SK-N-SH (cell line): ENCODE data around the gene LIMA1. TPM values are rescaled to one million over a fixed set of nuclear protein-coding genes. Genes with fewer than 3 reads are reported as not detected.
A peak's percentile ranks its signal among the peaks of the same experiment; 100 is the strongest.

Experiments
- CTCF ChIA-PET: fragments of 300-600, 350-600 bp; formaldehyde crosslinking; extraction: SDS; loops from one replicate; lab custom pipeline; 2021; lab: Yijun Ruan, JAX
- POLR2A ChIA-PET: fragments of 350-600 bp; sonication (Branson Sonifier 250); formaldehyde crosslinking; extraction: SDS; loops from one replicate; lab custom pipeline; 2020; ENCODE audit warnings: antibody characterized with exemption, inconsistent platforms; lab: Yijun Ruan, JAX
- DNase-seq: peaks from one replicate; pipeline ENCODE4 v3.0.0; 2012
- H2AFZ ChIP-seq: fragments of 200-600 bp; sonication (generic); 2 replicates; pipeline ENCODE4 v1.8.1; 2016; ENCODE audit warnings: antibody characterized with exemption, mild to moderate bottlenecking, low read depth
- H3F3A ChIP-seq: fragments of 200-600 bp; sonication (generic); replicated peaks from 2 replicates; pipeline ENCODE3; 2016; ENCODE audit warnings: antibody characterized with exemption, mild to moderate bottlenecking; ENCODE audit not compliant: insufficient read depth
- H3K27ac ChIP-seq, 2 experiments: fragments of 200-500 bp in 1 of 2; fragments of 200-600 bp in 1 of 2; sonication (Bioruptor generic) in 1 of 2; sonication (generic), shearing (Covaris generic) in 1 of 2; 2 replicates each; pipeline versions ENCODE4 v1.5.1 to v1.6.1; 2014 to 2016; ENCODE audit warnings: low read depth in 2 of 2, inconsistent platforms in 1 of 2, low read length in 1 of 2, mild to moderate bottlenecking in 1 of 2, mixed read lengths in 1 of 2
- H3K27me3 ChIP-seq: fragments of 200-600 bp; sonication (generic), shearing (Covaris generic); 2 replicates; pipeline ENCODE4 v1.6.1; 2016; ENCODE audit warnings: mixed run types; ENCODE audit not compliant: insufficient read depth
- H3K36me3 ChIP-seq, 2 experiments: fragments of 200-500 bp in 1 of 2; fragments of 200-600 bp in 1 of 2; sonication (Bioruptor generic) in 1 of 2; sonication (generic) in 1 of 2; replicated peaks in 1 of 2; 2 replicates each; pipeline versions ENCODE3 to v1.5.1; 2014 to 2016; ENCODE audit warnings: low read length in 1 of 2, mild to moderate bottlenecking in 1 of 2; ENCODE audit not compliant: insufficient read depth in 2 of 2, control insufficient read depth in 1 of 2
- H3K4me1 ChIP-seq, 2 experiments: fragments of 200-500 bp in 1 of 2; fragments of 200-600 bp in 1 of 2; sonication (Bioruptor generic) in 1 of 2; sonication (generic), shearing (Covaris generic) in 1 of 2; 2 replicates each; pipeline versions ENCODE4 v1.5.1 to v1.6.1; 2014 to 2016; ENCODE audit warnings: low read depth in 1 of 2, low read length in 1 of 2, mixed run types in 1 of 2; ENCODE audit not compliant: insufficient read depth in 2 of 2, control insufficient read depth in 1 of 2
- H3K4me2 ChIP-seq: fragments of 200-600 bp; sonication (generic), shearing (Covaris generic); 2 replicates; pipeline ENCODE4 v1.6.1; 2017; ENCODE audit warnings: mixed run types
- H3K4me3 ChIP-seq, 2 experiments: fragments of 200-500 bp in 1 of 2; fragments of 200-600 bp in 1 of 2; sonication (Bioruptor generic) in 1 of 2; sonication (generic), shearing (Covaris generic) in 1 of 2; 2 replicates each; pipeline versions ENCODE4 v1.5.1 to v1.8.1; 2014 to 2016; ENCODE audit warnings: low read depth in 2 of 2, inconsistent platforms in 1 of 2, low read length in 1 of 2, mild to moderate bottlenecking in 1 of 2, mixed read lengths in 1 of 2, moderate library complexity in 1 of 2
- H3K79me2 ChIP-seq: fragments of 200-600 bp; sonication (generic); 2 replicates; pipeline ENCODE4 v1.8.1; 2017; ENCODE audit warnings: mild to moderate bottlenecking; ENCODE audit not compliant: insufficient read depth
- H3K9ac ChIP-seq: fragments of 200-600 bp; sonication (generic); 2 replicates; pipeline ENCODE4 v1.6.1; 2017; ENCODE audit warnings: mixed run types
- H3K9me2 ChIP-seq: fragments of 200-600 bp; sonication (generic); 2 replicates; pipeline ENCODE4 v1.6.1; 2017; ENCODE audit warnings: mixed run types
- H3K9me3 ChIP-seq: fragments of 200-600 bp; sonication (generic); 2 replicates; pipeline ENCODE4 v1.6.1; 2017; ENCODE audit warnings: mixed run types, mild to moderate bottlenecking, moderate library complexity
- H4K20me1 ChIP-seq: fragments of 200-600 bp; sonication (generic); 2 replicates; pipeline ENCODE4 v1.6.1; 2017; ENCODE audit warnings: mild to moderate bottlenecking, mixed run types; ENCODE audit not compliant: insufficient read depth
- ELF1 ChIP-seq: IDR thresholded peaks from 2 replicates; pipeline ENCODE4 v1.4.0; 2012
- EP300 ChIP-seq, 2 experiments: IDR thresholded peaks; 2 replicates each; pipeline versions ENCODE4 v1.4.0 to v1.6.1; 2012; ENCODE audit warnings: borderline replicate concordance in 1 of 2, low read depth in 1 of 2, low read length in 1 of 2
- EZH2phosphoT487 ChIP-seq: fragments of 200-600 bp; sonication (generic); IDR thresholded peaks from 2 replicates; pipeline ENCODE4 v1.6.1; 2017; ENCODE audit warnings: low read depth, mixed run types, mild to moderate bottlenecking, antibody characterized with exemption, moderate library complexity, borderline replicate concordance
- GABPA ChIP-seq: IDR thresholded peaks from 2 replicates; pipeline ENCODE4 v1.4.0; 2012; ENCODE audit warnings: low read depth, mild to moderate bottlenecking
- JUND ChIP-seq: IDR thresholded peaks from 2 replicates; pipeline ENCODE4 v1.4.0; 2012
- MEF2A ChIP-seq: IDR thresholded peaks from 2 replicates; pipeline ENCODE4 v1.4.0; 2012; ENCODE audit warnings: low read depth, borderline replicate concordance
- NFIC ChIP-seq: IDR thresholded peaks from 2 replicates; pipeline ENCODE4 v1.4.0; 2012; ENCODE audit warnings: borderline replicate concordance
- POLR2AphosphoS5 ChIP-seq: IDR thresholded peaks from 2 replicates; pipeline ENCODE4 v1.6.1; 2012; ENCODE audit warnings: low read depth, low read length
- RCOR1 ChIP-seq: fragments of 150-350 bp; IDR thresholded peaks from 2 replicates; pipeline ENCODE4 v1.6.1; 2017; ENCODE audit warnings: antibody characterized with exemption, low read length
- RXRA ChIP-seq: IDR thresholded peaks from 2 replicates; pipeline ENCODE4 v1.4.0; 2012; ENCODE audit warnings: low read depth, mild to moderate bottlenecking, borderline replicate concordance
- TCF12 ChIP-seq: IDR thresholded peaks from 2 replicates; pipeline ENCODE4 v1.4.0; 2012
- TEAD4 ChIP-seq: IDR thresholded peaks from 2 replicates; pipeline ENCODE4 v1.4.0; 2012; ENCODE audit warnings: mild to moderate bottlenecking, borderline replicate concordance; ENCODE audit not compliant: insufficient read depth
- WGBS: methylation state at CpG from one replicate; pipeline ENCODE4 v1.1.6; 2017; ENCODE audit warnings: low lambda C conversion rate; 5-methylcytosine and 5-hydroxymethylcytosine counted together
- polyA plus RNA-seq, 3 experiments: library from polyadenylated mRNA; depleted of rRNA; stranded (reverse); fragments of >200 nt; gene quantifications; 2 replicates each; pipeline ENCODE4 v1.2.3, GENCODE V29; 2012
- TF ChIP-seq, protein P1 (sequence below): fragments of 200-600 bp; sonication (generic); IDR thresholded peaks from 2 replicates; pipeline ENCODE4 v1.6.1; 2017; ENCODE audit warnings: antibody characterized with exemption, mild to moderate bottlenecking, moderate library complexity
- TF ChIP-seq, protein P2 (sequence below): IDR thresholded peaks from 2 replicates; pipeline ENCODE4 v1.4.0; 2012; ENCODE audit warnings: low read depth
- TF ChIP-seq, protein P3 (sequence below): fragments of 150-350 bp; IDR thresholded peaks from 2 replicates; pipeline ENCODE4 v1.6.1; 2017; ENCODE audit warnings: antibody characterized with exemption, low read length, low read depth, borderline replicate concordance
- TF ChIP-seq, protein P4 (sequence below): IDR thresholded peaks from 2 replicates; pipeline ENCODE4 v1.4.0; 2012; ENCODE audit warnings: low read depth, borderline replicate concordance

The LIMA1 gene
- polyA plus RNA-seq, 1 of the 3 experiments (the other 2 are of a cell fraction): 96.6 TPM

DNA sequence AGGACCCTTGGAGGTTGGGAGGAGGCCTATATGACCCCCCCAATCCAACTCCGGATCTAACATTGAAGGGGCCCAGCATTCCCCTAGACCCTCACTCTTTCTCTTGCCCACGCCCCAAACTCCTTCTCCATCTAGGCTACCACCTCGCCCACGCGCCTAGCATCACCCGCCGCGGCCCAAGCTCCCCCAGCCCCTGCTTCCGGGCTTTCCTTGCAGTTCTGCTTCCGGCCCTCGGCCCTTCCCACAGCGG is 116.6 kb downstream of the LIMA1 start:
- Histone ChIP-seq H3K27me3 (no peaks in the 10 kb centered on the region), H3K9me2 (no peaks in the 10 kb centered on the region), H3K79me2 (peaks cover 54% of the 10 kb centered on the region), H4K20me1 (peaks cover 3% of the 10 kb centered on the region; the same call in 1 of the 2 replicates), H2AFZ (peak overlapping the region; percentile 80), H3K27ac (peak overlapping the region; percentile 71 to 90), H3K36me3 (no peaks in the 10 kb centered on the region), H3K9me3 (no peaks in the 10 kb centered on the region), H3K4me1 (peaks cover 0 to 10% of the 10 kb centered on the region in 2 experiments; a peak in 1 of 4 replicates), H3F3A (peaks cover 9% of the 10 kb centered on the region), H3K4me2 (peak overlapping the region; percentile 89), H3K9ac (peak overlapping the region; percentile 96), H3K4me3 (peak overlapping the region; percentile 66 to 97)
- TF ChIP-seq, protein P1, sequence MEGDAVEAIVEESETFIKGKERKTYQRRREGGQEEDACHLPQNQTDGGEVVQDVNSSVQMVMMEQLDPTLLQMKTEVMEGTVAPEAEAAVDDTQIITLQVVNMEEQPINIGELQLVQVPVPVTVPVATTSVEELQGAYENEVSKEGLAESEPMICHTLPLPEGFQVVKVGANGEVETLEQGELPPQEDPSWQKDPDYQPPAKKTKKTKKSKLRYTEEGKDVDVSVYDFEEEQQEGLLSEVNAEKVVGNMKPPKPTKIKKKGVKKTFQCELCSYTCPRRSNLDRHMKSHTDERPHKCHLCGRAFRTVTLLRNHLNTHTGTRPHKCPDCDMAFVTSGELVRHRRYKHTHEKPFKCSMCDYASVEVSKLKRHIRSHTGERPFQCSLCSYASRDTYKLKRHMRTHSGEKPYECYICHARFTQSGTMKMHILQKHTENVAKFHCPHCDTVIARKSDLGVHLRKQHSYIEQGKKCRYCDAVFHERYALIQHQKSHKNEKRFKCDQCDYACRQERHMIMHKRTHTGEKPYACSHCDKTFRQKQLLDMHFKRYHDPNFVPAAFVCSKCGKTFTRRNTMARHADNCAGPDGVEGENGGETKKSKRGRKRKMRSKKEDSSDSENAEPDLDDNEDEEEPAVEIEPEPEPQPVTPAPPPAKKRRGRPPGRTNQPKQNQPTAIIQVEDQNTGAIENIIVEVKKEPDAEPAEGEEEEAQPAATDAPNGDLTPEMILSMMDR: no peak
- TF ChIP-seq ELF1 (no peak), TCF12 (no peak)
- ChIA-PET POLR2A (interaction anchor here (0.6 to 1.9 kb wide), 8 partner anchors 21 to 109 kb away, joined by 3 to 27 read pairs (median 4); partner anchors contain the start of gene COX14), CTCF (interaction anchor here (1.1 to 3.7 kb wide), 13 partner anchors 9 to 200 kb away, joined by 3 to 24 read pairs (median 5); partner anchors contain the start of genes COX14, GPD1 and SMARCD1)
- no peak for DNase-seq
- 0% methylated on average over 9 of the region's 12 CpGs for WGBS

DNA sequence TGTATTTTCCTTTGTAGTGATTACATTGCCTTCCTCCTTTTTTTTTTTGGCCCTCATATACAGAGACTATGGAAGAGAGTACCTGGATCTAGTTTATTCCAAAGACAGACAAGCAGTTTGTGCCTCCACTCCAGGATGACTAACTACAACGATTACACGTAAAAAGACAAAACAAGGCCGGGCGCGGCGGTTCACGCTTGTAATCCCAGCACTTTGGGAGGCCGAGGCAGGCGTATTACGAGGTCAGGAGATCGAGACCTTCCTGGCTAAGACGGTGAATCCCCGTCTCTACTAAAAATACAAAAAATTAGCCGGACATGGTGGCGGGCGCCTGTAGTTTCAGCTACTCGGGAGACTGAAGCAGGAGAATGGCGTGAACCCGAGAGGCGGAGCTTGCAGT is 118.4 kb downstream of the LIMA1 start:
- 94% methylated on average over 20 of the region's 20 CpGs for WGBS
- Histone ChIP-seq H3F3A (peaks cover 17% of the 10 kb centered on the region), H2AFZ (no peak overlapping the region), H3K4me3 (no peak overlapping the region), H3K27ac (no peak overlapping the region), H3K4me1 (peaks cover 0 to 10% of the 10 kb centered on the region in 2 experiments; a peak in 1 of 4 replicates)
- no peak for DNase-seq
- POLR2A ChIA-PET: no interaction called here
- CTCF ChIA-PET: interaction anchor here (1.4 to 3.7 kb wide), 3 partner anchors 16 to 198 kb away, joined by 3 to 24 read pairs (median 5); partner anchors contain the start of gene COX14
- TF ChIP-seq, protein P2, sequence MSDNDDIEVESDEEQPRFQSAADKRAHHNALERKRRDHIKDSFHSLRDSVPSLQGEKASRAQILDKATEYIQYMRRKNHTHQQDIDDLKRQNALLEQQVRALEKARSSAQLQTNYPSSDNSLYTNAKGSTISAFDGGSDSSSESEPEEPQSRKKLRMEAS: no peak
- TF ChIP-seq, all 33 proteins: peak for 0
- Histone ChIP-seq H3K9ac (no peak overlapping the region), H3K79me2 (peaks cover 71% of the 10 kb centered on the region), H3K36me3 (no peaks in the 10 kb centered on the region), H3K27me3 (no peaks in the 10 kb centered on the region), H3K9me3 (no peaks in the 10 kb centered on the region), H4K20me1 (peaks cover 14% of the 10 kb centered on the region; the same call in 1 of the 2 replicates), H3K4me2 (0 out of 2 replicates have a peak overlapping the region, but pooled peaks have one; percentile 20), H3K9me2 (no peaks in the 10 kb centered on the region)

DNA sequence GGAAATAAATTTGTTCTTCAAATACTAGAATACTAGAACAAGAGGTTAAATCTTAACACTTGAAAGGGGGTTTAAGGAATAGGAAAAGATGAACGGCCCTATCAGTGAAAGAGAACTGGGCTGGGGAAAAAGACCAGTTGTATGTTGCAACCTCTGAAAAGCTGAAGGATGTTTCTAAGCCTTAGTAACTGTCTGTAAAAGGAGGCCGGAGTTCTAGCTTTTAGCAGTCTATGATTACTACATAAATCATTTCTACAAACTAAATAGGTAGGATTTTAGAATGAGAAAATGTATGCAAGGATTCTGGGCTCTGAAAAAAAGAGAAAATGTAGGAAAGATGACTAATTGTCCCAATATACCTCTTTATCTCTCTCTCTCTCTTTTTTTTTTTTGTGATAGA is 121.1 kb downstream of the LIMA1 start:
- ChIA-PET POLR2A (no interaction called here), CTCF (interaction anchor here (1.1 to 1.3 kb wide), 2 partner anchors 25 to 92 kb away, joined by 3 to 4 read pairs; no protein-coding TSS in a partner anchor)
- Histone ChIP-seq H3K4me3 (no peak overlapping the region), H2AFZ (no peak overlapping the region), H3K27ac (peak overlapping the region in 1 of 2 experiments; percentile 29; a peak in 1 of 4 replicates), H3K4me1 (peaks cover 0 to 4% of the 10 kb centered on the region in 2 experiments; a peak in 1 of 4 replicates), H3K36me3 (no peaks in the 10 kb centered on the region), H3K79me2 (peaks cover 98% of the 10 kb centered on the region), H3K27me3 (no peaks in the 10 kb centered on the region), H3K9ac (no peak overlapping the region), H3K4me2 (no peak overlapping the region), H3F3A (peaks cover 13% of the 10 kb centered on the region), H3K9me2 (no peaks in the 10 kb centered on the region), H3K9me3 (no peaks in the 10 kb centered on the region), H4K20me1 (peaks cover 17% of the 10 kb centered on the region)
- 88% methylated on average over 2 of the region's 2 CpGs for WGBS
- no peak for DNase-seq
- TF ChIP-seq RXRA (no peak), EZH2phosphoT487 (no peak), JUND (no peak), ELF1 (no peak), POLR2AphosphoS5 (no peak), EP300 (IDR thresholded peaks at IDR 0.05; ENCODE audit: borderline replicate concordance in 1 of 2, low read depth in 1 of 2, low read length in 1 of 2) (no peak), RCOR1 (no peak), NFIC (no peak), GABPA (no peak), TEAD4 (no peak), MEF2A (no peak)
- TF ChIP-seq, protein P3, sequence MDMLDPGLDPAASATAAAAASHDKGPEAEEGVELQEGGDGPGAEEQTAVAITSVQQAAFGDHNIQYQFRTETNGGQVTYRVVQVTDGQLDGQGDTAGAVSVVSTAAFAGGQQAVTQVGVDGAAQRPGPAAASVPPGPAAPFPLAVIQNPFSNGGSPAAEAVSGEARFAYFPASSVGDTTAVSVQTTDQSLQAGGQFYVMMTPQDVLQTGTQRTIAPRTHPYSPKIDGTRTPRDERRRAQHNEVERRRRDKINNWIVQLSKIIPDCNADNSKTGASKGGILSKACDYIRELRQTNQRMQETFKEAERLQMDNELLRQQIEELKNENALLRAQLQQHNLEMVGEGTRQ: no peak
- TF ChIP-seq, protein P1: no peak
- TF ChIP-seq, protein P4, sequence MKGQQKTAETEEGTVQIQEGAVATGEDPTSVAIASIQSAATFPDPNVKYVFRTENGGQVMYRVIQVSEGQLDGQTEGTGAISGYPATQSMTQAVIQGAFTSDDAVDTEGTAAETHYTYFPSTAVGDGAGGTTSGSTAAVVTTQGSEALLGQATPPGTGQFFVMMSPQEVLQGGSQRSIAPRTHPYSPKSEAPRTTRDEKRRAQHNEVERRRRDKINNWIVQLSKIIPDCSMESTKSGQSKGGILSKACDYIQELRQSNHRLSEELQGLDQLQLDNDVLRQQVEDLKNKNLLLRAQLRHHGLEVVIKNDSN: no peak
